GM19099 (cell line): ENCODE measurements around the gene ALDOC.

Experiments
- POLR2A ChIP-seq: IDR thresholded peaks from 3 replicates; pipeline ENCODE4 v1.6.1; 2011; ENCODE audit warnings: low read depth; ENCODE audit not compliant: insufficient read length; ENCODE audit errors: extremely low read depth

ALDOC gene

DNA sequence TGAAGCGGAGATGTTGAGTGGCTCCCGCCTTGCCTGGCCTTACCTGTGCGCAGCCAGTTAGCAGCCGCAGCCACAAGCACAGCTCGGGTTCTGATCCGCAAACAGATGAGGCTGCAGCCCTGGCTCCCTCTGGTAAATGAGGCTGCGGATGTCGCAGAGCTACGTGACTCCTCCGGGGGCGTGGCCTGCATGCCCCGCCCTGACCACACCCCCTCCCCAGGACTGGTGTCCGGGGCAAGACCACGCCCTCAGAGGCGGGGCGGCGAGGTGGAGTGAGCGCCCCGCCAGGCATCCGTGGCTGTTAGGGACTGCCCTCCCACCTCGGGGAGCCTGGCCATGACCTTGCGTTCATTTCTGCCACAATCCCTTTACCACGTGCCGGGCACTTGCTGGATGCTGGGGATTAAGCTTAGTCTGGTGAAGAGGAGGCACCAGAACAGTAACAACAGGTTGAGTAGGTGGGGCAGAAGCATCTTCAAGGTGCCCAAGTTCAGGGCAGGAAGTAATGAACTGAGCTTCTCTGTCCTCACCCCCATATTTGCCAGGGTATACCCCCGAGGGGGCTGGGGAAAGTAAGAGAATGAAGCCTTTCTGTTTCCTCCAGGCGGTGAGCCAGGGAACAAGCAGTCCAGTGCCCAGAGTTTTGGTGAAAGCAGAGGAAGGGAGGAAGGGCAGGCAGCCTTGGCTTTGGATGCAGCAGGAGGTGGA, at the start of gene ALDOC:
Gene ALDOC (minus strand): TSS at position 138 of the 708 bp plus-strand sequence. CDS start 1,363 bp downstream, outside the sequence.
- TF ChIP-seq POLR2A = peak; percentile 89

DNA sequence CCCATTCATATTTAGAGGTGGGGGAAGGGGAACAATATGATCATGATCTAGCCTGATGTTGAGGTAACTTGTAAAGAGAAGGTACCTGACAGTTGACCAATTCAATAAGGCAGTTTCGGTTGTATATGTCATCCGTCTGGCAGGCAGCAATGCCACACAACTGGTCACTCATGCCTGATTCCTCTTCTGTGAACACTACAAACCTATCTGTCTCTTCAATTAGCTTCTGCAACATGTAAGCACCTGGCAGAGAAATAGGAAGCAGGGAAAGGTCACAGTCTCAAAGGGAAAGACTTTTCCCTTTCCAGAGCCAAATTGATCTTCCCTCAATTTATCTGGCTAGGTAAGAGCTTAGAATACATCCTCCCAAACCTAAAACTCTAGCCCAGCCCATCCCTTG, 47.5 kb upstream of the ALDOC start:
- TF ChIP-seq POLR2A = no peak

DNA sequence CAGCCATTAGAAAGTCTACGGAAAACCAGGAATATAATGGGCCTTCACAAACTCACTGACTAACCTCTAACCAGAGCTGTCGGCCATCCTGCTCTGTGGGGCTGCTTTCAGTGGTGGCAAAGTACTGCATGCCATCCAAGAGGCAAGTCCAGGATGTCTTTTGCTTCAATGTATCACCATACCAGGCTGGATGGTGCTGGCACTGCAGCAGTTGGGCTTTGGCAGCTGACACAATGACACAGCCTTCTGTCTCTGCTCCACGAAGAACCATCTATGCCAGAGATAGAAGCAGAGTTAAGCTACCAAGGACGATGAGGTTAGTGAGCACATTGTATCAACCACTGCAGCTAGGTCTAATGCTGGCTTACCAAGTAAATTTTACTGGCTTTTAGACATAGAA, 47.0 kb upstream of the ALDOC start:
- no peak for TF ChIP-seq POLR2A

DNA sequence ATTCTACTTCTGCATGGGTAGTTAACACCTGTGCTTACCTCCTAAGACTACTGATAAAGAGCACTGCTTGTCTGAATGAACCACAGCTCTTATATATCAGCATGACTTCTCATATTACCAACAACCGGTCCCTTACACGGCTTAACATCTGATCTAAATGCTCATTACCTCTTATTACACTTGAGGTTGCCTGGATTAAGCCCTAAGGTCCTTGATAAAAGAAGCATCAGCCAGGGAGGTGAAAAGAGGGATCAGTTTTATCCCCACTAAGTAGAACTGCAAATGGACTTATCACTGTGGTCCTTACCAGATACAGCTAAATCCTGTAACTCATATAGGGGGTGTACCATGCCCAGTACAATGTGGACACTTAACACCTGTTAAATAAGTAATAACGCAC, 45.5 kb upstream of the ALDOC start:
- TF ChIP-seq POLR2A = no peak

DNA sequence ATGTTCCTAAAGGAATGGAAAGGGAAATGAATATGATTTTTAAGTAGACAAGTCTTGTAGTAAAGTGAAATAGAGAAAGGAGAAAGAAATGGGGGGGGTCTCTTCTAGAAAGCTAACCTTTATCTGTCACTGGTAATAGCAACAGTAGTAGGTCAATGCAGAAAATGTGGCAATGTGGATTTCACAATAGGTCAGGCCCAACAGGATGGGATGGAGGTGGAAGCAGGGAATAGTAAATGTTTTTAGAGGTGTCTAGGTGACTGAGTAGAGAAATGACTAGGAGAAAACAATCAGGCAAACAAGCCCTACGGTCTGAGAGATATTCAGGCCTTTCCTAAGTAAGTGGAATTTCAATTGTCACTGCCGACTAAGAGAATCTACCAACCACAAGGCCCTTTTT, 43.3 kb upstream of the ALDOC start:
- TF ChIP-seq POLR2A = no peak

DNA sequence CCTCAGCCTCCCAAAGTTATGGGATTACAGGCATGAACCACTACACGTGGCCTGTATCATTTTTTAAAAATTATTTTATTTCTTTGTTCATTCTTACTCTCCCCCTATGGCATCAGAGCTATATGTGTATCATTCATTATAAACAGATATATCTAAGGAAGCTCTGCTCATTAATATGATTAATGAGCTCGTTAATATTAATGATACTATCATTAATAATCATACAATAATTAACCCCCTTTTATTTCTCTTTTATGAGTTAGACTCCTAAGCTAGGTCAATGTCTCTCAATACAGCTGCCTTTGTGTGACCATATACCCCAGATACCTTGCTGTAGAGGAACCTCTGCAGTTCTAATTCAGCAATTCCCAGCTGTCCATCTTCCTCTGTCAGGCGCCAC, 41.8 kb upstream of the ALDOC start:
- no peak for TF ChIP-seq POLR2A

DNA sequence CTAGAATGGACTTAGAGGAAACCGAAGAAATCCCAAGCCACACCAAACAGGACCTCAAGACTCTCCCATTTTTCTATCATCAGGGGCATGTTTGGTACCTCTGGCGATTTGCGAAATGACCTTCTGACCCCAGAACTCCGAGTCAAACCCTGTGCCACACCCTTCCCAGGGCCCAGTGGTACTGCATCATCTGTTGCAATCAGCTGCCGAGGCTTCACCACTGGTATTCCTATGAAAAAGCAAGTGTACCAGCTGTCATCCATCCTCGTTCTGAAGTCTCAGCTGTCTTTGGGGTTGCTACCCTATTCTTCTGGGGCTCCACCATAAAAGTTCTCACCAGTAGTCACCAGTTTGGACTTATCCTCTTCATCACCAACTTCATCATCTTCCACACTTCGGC, 39.6 kb upstream of the ALDOC start:
- TF ChIP-seq POLR2A = no peak

DNA sequence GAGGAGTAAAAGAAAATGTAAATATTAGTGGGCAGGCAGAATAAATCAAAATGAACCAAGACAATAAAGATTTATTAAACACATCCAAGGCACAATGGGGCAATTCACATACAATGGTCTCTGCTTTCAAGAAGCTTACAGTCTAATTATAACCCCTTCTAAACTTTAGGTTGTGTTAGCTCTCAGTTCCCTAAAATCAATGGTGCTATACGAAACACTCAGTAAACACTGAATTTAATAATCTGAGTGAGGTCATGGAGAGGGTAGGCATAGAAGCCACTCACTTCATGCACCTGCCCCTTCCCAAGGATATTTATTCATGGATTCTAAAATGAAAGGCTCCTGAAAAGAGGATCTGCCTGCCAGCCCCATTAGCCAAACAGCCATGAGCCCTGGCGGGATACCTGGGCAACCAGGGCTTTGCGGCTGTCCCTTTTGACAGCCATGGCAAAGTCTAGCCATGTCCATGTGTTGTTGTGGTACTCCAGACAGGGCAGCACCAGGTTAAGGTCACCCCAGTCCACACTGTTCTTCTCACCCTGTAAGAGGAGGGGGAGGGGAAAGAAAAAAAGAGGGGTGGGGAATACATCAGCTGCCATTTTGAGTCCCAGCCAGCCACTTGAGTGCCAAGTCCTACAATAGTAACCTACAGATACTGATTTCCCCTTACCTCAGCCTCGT, 38.7 kb upstream of the ALDOC start:
- no peak for TF ChIP-seq POLR2A

DNA sequence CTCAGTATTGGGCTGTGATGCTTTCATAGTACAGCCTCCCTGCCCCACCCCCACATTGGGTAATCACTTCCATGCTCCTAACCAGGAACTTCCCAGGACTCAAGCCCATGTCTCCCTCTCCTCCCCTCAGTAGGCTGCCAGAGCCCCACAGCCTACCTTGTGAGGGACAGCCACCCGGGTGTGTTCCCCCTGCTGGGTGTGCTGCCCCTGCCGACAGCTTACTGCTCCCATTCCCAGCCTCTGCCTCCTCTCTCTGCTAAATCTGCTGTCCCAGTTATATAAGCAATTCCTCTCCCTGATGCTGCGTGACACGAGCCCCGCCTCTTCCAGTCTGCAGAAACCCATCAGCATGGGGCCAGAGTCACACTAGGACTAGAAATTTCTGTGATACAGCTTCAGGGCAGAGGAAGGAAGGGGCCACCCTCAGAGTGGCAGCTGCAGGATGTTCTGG, 37.3 kb upstream of the ALDOC start, which contains the start of gene RSKR:
Gene RSKR (minus strand): TSS at position 255 of the 451 bp plus-strand sequence. CDS start 24 bp downstream, at position 231.
- no peak for TF ChIP-seq POLR2A

DNA sequence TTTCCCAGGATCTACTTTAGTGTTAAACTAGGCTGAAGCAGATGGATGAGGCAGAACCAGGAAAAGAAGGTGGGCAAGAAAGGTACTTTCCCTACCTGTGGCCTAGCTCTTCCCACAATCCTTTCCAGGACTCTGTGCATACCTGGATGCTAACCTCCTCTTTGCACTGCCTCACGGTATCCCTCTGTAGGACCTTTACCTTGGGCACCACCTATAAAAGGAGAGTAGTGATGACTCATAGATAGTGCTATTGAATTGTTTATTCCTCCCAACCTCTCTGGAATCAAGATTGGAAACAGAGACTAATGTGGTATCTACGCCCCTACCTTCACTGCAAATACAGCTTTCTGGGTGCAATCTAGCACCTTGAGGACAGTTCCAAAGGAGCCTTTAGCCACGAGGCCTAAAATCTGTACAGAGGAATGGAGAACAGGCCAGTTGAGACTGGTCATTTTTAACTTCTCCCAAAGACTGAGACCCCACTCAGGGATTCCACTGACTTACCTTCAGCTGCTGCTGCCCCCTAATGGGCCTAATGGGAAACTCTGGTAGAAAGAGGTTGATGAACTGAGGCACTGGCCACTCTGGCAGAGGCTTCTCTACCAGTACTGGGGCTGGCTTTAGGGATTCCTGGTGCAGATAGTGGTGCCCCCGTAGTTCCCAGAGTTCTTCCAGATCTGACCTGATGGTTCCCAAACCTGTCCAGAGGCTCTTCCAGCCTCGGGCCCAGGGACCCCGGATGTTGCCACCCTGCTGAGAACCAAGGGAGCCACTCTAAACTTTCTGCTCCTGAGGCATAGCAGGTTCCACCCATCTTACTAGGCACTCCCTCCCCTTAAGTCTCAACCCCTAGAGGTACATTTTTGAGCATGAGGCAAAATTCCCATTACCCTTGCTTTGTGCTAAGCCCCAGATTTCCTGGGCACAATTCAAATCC, 36.5 kb upstream of the ALDOC start:
- no peak for TF ChIP-seq POLR2A

DNA sequence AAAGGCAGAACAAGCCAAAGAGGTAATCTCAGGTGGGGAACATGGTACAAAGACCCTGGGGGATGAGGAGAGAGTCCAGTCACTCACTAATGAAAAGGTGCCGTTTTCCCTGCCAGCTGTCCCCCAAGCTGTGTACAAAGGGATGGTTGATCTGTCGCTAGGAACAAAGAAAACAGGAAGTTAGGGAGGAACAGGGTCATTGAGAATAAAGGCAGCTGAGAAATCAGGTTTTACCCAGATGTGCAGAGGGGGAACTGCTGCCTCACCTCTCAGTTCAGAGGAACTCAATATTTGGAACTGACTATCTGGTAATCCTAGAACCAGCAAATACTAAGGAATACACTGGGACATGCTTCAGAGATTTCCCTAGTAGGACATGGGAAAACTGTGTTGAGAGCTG, 35.8 kb upstream of the ALDOC start:
- no peak for TF ChIP-seq POLR2A

DNA sequence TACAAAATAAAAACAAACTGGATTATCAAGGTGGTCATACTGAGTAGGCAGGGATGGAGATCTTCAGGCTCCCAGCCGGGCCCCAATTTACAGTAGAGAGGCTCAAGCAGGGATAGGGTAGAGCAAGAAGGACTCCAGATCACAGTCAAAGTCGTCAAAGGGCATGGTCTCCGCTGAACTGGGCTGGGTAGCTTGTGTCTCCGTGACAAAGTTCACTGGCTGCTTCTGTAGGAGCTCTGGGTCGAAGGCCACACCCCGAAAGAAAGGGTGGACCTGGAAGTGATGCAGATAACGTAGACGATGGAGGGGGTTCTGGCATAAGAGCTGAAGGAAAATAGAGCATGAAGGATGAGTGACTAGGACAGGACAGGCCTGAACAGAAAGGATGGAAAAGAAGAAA, 33.7 kb upstream of the ALDOC start:
- TF ChIP-seq POLR2A = no peak

DNA sequence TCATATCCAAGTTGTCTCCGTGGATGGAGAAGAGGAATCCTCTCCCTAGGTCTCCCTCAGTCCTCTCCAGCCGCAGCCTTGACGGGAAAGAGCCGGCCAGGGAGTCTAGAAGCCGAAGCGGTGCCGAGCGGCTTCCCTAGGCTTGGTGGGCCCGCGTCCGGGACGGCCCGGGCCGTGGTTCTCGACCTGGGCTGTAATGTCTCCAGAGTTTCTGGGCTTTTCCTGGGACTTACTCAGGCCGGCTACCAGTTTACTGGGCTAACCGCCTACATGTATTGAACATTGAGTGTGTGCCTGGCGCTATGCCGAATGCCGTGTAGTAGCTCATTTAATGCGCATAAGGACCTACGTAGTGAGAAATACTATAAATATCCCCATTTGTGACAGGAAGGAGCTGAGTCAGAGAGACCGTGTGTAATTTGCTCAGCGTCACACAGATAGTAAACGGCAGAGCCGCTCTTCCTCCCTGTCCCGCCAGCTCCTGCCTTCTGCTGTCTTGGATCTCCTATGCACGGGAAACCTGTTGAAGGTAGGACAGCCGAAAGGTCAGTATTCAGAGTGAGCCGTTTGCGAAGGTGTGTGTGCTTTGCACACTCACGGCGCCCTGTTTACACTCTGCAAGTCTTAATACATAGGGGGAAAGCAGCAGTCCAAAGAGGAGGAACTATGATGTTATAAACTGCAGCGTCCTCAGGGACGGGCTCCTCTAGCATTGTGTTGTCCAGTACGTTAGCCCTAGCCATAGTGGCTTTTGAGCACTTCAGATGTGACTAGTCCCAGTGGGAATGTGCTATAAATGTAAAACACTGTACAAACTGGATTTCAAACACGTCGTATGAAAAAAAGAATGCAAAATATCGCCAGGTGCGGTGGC, 22.9 kb upstream of the ALDOC start:
- TF ChIP-seq POLR2A = no peak

DNA sequence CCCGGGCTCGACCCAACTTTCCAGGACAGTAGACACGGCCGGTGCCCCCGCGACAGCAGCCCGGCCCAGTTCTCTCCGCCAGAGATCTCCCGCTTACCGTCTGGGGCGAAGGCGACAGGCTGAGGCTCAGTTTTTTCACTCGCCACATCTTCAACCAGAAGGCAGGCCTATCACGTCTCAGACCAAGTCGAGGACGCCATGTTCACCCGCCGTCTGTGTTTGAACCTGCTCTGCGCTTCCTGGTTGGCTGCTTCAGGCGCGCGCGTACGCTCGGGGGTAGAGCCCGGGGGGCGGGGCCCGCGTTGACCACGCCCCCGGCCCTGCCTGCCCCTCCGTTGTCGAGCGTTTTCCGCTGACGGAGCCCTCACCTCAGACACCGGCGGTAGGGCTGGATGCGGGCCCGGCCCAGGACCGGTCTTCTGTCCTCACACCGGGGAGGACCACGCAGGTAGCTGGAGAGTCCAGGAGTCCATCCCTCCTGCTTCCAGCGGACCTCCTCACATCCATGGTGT, 22.2 kb upstream of the ALDOC start, which contains the start of gene SPAG5:
Gene SPAG5 (minus strand): TSS at position 227 of the 512 bp plus-strand sequence. CDS start 79 bp downstream, at position 148.
- TF ChIP-seq POLR2A = peak; percentile 91
